ENCODE results near the gene CMPK1. TPM values are rescaled to one million over a fixed set of nuclear protein-coding genes. Genes with fewer than 3 reads are reported as not detected.
"Not testable (repeated sequence)": the region's sequence is repeated elsewhere in the genome, so short reads cannot be mapped to it uniquely, and the experiment has no call there.

CMPK1 gene, protein sequence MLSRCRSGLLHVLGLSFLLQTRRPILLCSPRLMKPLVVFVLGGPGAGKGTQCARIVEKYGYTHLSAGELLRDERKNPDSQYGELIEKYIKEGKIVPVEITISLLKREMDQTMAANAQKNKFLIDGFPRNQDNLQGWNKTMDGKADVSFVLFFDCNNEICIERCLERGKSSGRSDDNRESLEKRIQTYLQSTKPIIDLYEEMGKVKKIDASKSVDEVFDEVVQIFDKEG
- 10 to 100 TPM; 70.3 to 96.2 TPM for total RNA-seq
- 10 to 100 TPM; 65.5 to 88.8 TPM for polyA plus RNA-seq (ENCODE audit: insufficient read length in 2 of 2)
- long read RNA-seq, donor 1, transcript CMPK1-203 (6 exons, 2,930 nt), result major isoform, 47 of 48 reads
- long read RNA-seq, donor 1, partial matches to known transcripts, result 0 of 48 reads
- long read RNA-seq, donor 1, other reads (novel, unspliced or antisense), result 0 of 48 reads
- long read RNA-seq, donor 2, transcript CMPK1-203 (6 exons, 2,930 nt), result major isoform, 22 of 22 reads
- long read RNA-seq, donor 2, partial matches to known transcripts, result 0 of 22 reads
- long read RNA-seq, donor 2, other reads (novel, unspliced or antisense), result 0 of 22 reads
- long read RNA-seq, donor 3, transcript CMPK1-203 (6 exons, 2,930 nt), result major isoform, 16 of 18 reads
- long read RNA-seq, donor 3, partial matches to known transcripts, result 0 of 18 reads
- long read RNA-seq, donor 3, other reads (novel, unspliced or antisense), result 0 of 18 reads
- long read RNA-seq, donor 4, transcript CMPK1-203 (6 exons, 2,930 nt), result major isoform, 27 of 103 reads
- long read RNA-seq, donor 4, partial matches to known transcripts, result 73 of 103 reads
- long read RNA-seq, donor 4, other reads (novel, unspliced or antisense), result 0 of 103 reads

DNA sequence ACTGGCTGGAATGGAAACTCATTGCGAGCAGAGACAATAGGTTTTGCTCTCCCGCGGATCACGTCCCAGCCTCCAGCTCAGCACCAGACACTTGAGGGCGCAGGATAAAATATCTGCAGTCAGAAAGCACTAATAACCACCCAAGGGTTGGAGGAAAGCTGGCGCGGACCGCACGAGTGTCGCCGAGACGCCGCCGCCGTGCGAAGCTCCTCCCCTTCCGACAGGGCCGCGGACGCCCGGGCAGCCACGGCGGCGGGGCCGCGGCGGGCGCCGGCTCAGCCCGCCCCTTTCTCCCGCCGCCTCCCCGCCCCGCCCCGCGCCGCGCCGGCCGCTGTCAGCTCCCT lies at the start of gene CMPK1:
TSS of gene CMPK1 (plus strand) at position 213 of the 344 bp plus-strand sequence. CDS start 156 bp downstream, outside the sequence.
- no peaks in the 10 kb centered on the region for H3K27me3 ChIP-seq (ENCODE audit: control insufficient read depth, insufficient read depth, low read length)
- H3K36me3 ChIP-seq (ENCODE audit: control insufficient read depth, insufficient read depth, low read length), result no peaks in the 10 kb centered on the region
- H3K9me3 ChIP-seq (ENCODE audit: control insufficient read depth, insufficient read depth, low read length), result no peaks in the 10 kb centered on the region
- H3K4me1 ChIP-seq (ENCODE audit: control insufficient read depth, insufficient read depth, low read length), result peaks cover 20% of the 10 kb centered on the region
- under 1% methylated on average over 40 of the region's 40 CpGs for WGBS (ENCODE audit: insufficient coverage)
- peak within 1 kb of the TSS; percentile 97 for H3K27ac ChIP-seq (ENCODE audit: low read depth, low read length)
- DNase-seq (ENCODE audit: low read depth in 4 of 6, low spot score in 6 of 6), result peak; percentile 62 to 97 (median 76)
- peak within 1 kb of the TSS; percentile 96 for H3K4me3 ChIP-seq (ENCODE audit: low read depth, low read length)

DNA sequence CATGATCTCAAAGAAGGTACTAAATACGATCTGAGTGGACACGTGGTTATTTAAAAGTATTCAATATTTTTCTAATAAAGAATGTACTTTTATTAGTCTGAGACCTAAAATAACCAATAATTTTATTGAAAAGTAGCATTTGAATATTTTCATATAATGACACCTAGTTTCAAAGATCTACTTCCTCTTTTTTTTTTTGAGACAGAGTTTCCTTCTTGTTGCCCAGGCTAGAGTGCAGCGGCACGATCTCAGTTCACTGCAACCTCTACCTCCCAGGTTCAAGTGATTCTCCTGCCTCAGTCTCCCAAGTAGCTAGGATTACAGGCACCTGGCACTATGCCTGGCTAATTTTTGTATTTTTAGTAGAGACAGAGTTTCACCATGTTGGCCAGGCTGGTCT lies 45.5 kb upstream of the CMPK1 start:
- not testable (repeated sequence) for H3K27me3 ChIP-seq (ENCODE audit: control insufficient read depth, insufficient read depth, low read length); H3K9me3 ChIP-seq (ENCODE audit: control insufficient read depth, insufficient read depth, low read length); H3K4me3 ChIP-seq (ENCODE audit: low read depth, low read length); H3K36me3 ChIP-seq (ENCODE audit: control insufficient read depth, insufficient read depth, low read length); H3K27ac ChIP-seq (ENCODE audit: low read depth, low read length); H3K4me1 ChIP-seq (ENCODE audit: control insufficient read depth, insufficient read depth, low read length); DNase-seq (ENCODE audit: low read depth in 4 of 6, low spot score in 6 of 6)
- 100% methylated on average over 1 of the region's 4 CpGs for WGBS (ENCODE audit: insufficient coverage)

DNA sequence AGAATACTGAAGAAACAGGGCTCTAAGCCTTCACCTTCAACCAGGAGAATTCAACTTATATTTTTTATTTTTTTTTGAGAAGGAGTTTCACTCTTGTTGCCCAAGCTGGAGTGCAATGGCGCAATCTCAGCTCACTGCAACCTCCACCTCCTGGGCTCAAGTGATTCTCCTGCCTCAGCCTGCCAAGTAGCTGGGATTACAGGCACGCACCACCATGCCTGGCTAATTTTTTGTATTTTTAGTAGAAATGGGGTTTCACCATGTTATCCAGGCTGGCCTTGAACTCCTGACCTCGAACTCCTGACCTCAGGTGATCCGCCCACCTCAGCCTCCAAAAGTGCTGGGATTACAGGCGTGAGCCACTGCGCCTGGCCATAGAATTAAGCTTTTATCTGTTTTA lies 38.7 kb upstream of the CMPK1 start:
- H3K27me3 ChIP-seq (ENCODE audit: control insufficient read depth, insufficient read depth, low read length); H3K36me3 ChIP-seq (ENCODE audit: control insufficient read depth, insufficient read depth, low read length); H3K27ac ChIP-seq (ENCODE audit: low read depth, low read length); H3K9me3 ChIP-seq (ENCODE audit: control insufficient read depth, insufficient read depth, low read length); H3K4me1 ChIP-seq (ENCODE audit: control insufficient read depth, insufficient read depth, low read length); DNase-seq (ENCODE audit: low read depth in 4 of 6, low spot score in 6 of 6); H3K4me3 ChIP-seq (ENCODE audit: low read depth, low read length): not testable (repeated sequence)
- 100% methylated on average over 4 of the region's 6 CpGs for WGBS (ENCODE audit: insufficient coverage)

DNA sequence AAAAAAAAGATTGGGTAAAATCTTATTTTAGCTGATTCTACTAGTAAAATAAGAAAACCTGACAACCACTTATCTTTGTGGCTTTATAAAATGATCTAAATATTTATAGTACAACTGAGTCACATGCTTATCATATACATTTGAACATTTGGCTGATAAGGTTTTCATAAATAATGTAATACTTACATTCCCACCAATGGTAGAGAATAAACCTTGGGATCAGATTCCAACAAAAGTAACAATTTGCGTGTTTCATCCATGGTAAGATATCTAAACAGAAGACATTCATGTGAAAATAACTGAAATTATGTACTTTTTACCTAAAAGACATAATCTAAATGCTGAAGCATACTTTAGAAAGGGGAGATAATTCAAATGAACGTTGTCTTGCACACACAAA lies 38.0 kb upstream of the CMPK1 start:
- Histone ChIP-seq H3K36me3 (ENCODE audit: control insufficient read depth, insufficient read depth, low read length) (no peaks in the 10 kb centered on the region), H3K27ac (ENCODE audit: low read depth, low read length) (no peak overlapping the region), H3K9me3 (ENCODE audit: control insufficient read depth, insufficient read depth, low read length) (no peaks in the 10 kb centered on the region), H3K27me3 (ENCODE audit: control insufficient read depth, insufficient read depth, low read length) (no peaks in the 10 kb centered on the region), H3K4me3 (ENCODE audit: low read depth, low read length) (no peak overlapping the region), H3K4me1 (ENCODE audit: control insufficient read depth, insufficient read depth, low read length) (no peaks in the 10 kb centered on the region)
- DNase-seq (ENCODE audit: low read depth in 4 of 6, low spot score in 6 of 6), result no peak
- no CpG with 5 or more reads among the region's 2 CpGs for WGBS (ENCODE audit: insufficient coverage)

DNA sequence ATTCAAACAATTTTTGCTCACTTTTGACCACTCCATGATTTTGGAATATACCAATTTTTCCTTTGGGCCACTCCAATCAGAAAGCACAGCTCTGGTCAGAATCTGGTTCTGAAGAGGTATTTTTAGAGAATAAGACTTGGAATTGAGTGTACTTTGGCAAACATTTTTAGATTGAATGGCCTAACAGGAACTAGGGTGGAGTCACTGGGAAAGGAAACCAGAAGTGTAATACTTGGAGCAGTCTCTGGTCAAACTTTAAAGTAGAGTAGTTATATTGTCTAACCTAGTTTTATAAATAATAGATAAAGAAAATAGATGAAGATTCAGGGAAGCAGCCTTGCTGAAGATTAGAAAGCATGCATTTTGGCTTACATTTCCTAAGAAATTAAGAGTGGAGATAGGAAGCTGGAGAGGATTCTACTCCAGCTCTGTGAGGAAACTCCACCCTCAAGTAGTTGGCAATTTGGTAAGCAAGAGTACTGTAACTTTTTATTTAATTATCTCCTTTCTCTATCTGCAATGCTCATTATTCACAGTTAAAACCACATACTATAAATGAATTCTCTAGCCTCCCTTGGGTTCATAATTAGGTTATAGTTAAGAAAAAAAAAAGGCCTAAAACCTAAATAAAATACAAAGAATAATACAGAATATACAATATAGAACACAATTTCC lies 35.4 kb upstream of the CMPK1 start:
- peak in 1 of 6 donors; percentile 1 for DNase-seq (ENCODE audit: low read depth in 4 of 6, low spot score in 6 of 6)
- Histone ChIP-seq H3K27ac (ENCODE audit: low read depth, low read length) (no peak overlapping the region), H3K36me3 (ENCODE audit: control insufficient read depth, insufficient read depth, low read length) (no peaks in the 10 kb centered on the region), H3K27me3 (ENCODE audit: control insufficient read depth, insufficient read depth, low read length) (no peaks in the 10 kb centered on the region), H3K4me1 (ENCODE audit: control insufficient read depth, insufficient read depth, low read length) (no peaks in the 10 kb centered on the region), H3K9me3 (ENCODE audit: control insufficient read depth, insufficient read depth, low read length) (no peaks in the 10 kb centered on the region), H3K4me3 (ENCODE audit: low read depth, low read length) (no peak overlapping the region)

DNA sequence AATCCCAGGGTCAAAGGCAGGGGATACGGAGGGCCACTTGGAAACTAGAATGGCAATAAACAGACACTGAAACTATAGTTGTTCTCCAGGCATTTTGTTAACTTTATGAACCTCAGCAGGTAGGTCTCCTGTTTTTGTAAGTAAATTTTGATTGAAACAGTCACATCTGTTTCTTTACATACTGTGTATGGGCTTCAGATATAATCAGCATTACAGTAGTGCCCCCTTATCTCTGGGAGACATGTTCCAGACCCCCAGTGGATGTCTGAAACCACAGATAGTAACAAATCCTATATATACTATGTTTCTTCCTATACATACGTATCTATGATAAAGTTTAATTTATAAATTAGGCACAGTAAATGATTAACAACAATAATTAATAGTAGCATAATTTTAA lies 31.1 kb upstream of the CMPK1 start:
- H3K4me1 ChIP-seq (ENCODE audit: control insufficient read depth, insufficient read depth, low read length), result no peaks in the 10 kb centered on the region
- H3K9me3 ChIP-seq (ENCODE audit: control insufficient read depth, insufficient read depth, low read length), result no peaks in the 10 kb centered on the region
- no CpG with 5 or more reads among the region's 2 CpGs for WGBS (ENCODE audit: insufficient coverage)
- H3K4me3 ChIP-seq (ENCODE audit: low read depth, low read length), result no peak overlapping the region
- no peaks in the 10 kb centered on the region for H3K27me3 ChIP-seq (ENCODE audit: control insufficient read depth, insufficient read depth, low read length)
- no peak overlapping the region for H3K27ac ChIP-seq (ENCODE audit: low read depth, low read length)
- no peaks in the 10 kb centered on the region for H3K36me3 ChIP-seq (ENCODE audit: control insufficient read depth, insufficient read depth, low read length)
- DNase-seq (ENCODE audit: low read depth in 4 of 6, low spot score in 6 of 6), result no peak

DNA sequence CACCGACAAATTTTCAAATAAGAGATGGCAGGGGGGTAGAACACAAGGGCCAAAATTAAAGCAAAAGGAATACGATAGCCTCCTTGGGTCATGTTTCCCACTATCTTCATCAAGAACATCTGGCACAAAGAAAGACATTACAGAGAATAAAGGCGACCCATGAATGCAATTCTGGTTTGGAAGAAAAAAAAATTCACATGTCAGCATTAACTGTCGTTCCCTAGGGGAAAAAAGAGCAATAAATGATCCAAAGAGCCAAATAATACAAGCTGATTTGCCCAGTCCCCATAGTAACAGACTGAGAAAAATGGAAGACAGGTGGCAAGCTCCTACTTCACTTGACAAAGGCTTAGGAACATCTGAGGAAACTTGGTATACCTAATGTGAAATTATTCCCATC lies 24.2 kb upstream of the CMPK1 start:
- Histone ChIP-seq H3K27me3 (ENCODE audit: control insufficient read depth, insufficient read depth, low read length) (no peaks in the 10 kb centered on the region), H3K4me1 (ENCODE audit: control insufficient read depth, insufficient read depth, low read length) (peaks cover 8% of the 10 kb centered on the region), H3K36me3 (ENCODE audit: control insufficient read depth, insufficient read depth, low read length) (no peaks in the 10 kb centered on the region), H3K27ac (ENCODE audit: low read depth, low read length) (no peak overlapping the region), H3K9me3 (ENCODE audit: control insufficient read depth, insufficient read depth, low read length) (no peaks in the 10 kb centered on the region), H3K4me3 (ENCODE audit: low read depth, low read length) (no peak overlapping the region)
- no peak for DNase-seq (ENCODE audit: low read depth in 4 of 6, low spot score in 6 of 6)
- no CpG with 5 or more reads among the region's 4 CpGs for WGBS (ENCODE audit: insufficient coverage)

DNA sequence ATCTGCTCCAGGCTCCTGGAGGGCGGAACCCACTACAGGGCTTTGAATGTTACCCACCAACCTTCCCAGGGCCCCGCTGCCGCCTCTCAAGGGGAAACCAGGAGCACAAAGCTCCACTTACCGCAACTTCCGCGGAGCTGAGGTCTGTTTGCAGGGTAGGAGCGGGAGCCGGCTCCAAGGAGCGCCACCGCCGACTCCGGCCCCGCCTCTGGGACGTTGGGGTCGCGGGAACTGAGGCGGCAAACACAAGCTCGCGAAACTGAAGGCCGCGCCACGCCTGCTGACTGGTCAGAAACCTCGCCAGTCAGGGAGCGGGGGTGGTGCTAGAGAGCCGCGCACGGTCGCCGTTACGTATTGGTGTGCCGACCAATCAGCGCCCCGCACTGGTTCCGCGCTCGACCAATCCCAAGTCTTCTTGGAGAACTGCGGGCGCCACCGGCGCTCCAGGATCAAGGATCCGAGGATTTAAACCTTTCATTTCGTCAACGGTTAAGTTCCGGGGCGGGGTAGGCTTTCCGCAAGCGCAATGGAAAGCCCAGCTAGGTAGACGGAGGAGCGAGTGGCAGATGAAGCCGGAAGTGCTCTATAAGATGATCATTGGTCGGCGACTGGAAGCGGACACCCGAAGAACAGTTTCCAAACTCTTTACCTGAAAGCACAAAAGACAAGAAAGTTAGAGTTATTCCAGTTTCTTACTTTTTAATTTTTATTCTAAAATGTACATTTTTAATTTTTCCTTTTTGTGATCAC lies 19.5 kb upstream of the CMPK1 start, which contains the start of gene STIL:
TSS of gene STIL (minus strand) at position 233 of the 750 bp plus-strand sequence. CDS start 3,828 bp downstream, outside the sequence.
- under 1% methylated on average over 47 of the region's 54 CpGs for WGBS (ENCODE audit: insufficient coverage)
- Histone ChIP-seq H3K27me3 (ENCODE audit: control insufficient read depth, insufficient read depth, low read length) (no peaks in the 10 kb centered on the region), H3K27ac (ENCODE audit: low read depth, low read length) (peak within 1 kb of the TSS; percentile 84)

DNA sequence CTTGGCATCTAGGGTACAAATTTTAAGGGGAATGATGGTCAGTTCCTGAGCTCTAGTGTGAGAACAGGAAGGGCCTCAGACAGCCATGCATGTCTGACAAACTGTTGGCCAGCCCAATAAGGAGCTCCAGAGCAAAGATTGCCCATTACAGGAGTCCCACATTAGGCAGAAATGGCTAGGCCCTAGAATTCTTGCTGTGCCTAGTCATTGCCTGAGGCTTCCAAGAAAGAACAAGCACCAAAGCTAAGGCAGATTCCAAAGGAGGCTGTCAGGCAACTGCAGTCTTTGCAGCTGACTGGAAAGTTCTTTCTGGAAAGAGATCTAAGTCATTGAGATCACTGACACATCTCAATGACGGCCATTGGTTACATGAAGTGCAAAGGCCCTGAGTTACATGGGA lies 15.7 kb upstream of the CMPK1 start:
- Histone ChIP-seq H3K27ac (ENCODE audit: low read depth, low read length) (no peak overlapping the region), H3K27me3 (ENCODE audit: control insufficient read depth, insufficient read depth, low read length) (no peaks in the 10 kb centered on the region), H3K4me3 (ENCODE audit: low read depth, low read length) (no peak overlapping the region), H3K36me3 (ENCODE audit: control insufficient read depth, insufficient read depth, low read length) (no peaks in the 10 kb centered on the region), H3K9me3 (ENCODE audit: control insufficient read depth, insufficient read depth, low read length) (no peaks in the 10 kb centered on the region), H3K4me1 (ENCODE audit: control insufficient read depth, insufficient read depth, low read length) (peaks cover 7% of the 10 kb centered on the region)
- DNase-seq (ENCODE audit: low read depth in 4 of 6, low spot score in 6 of 6), result no peak
- WGBS (ENCODE audit: insufficient coverage), result 71% methylated on average over 1 of the region's 1 CpG

More for the DNA sequence above, 19.5 kb upstream of the CMPK1 start, which contains the start of gene STIL:
- Histone ChIP-seq H3K36me3 (ENCODE audit: control insufficient read depth, insufficient read depth, low read length) (no peaks in the 10 kb centered on the region), H3K4me1 (ENCODE audit: control insufficient read depth, insufficient read depth, low read length) (peaks cover 8% of the 10 kb centered on the region), H3K4me3 (ENCODE audit: low read depth, low read length) (peak within 1 kb of the TSS; percentile 91), H3K9me3 (ENCODE audit: control insufficient read depth, insufficient read depth, low read length) (no peaks in the 10 kb centered on the region)
- DNase-seq (ENCODE audit: low read depth in 4 of 6, low spot score in 6 of 6), result peak; percentile 96 to 100 (median 98)
